G401 (cell line): ENCODE data around the gene RAVER2. TPM values are rescaled to one million over a fixed set of nuclear protein-coding genes. Genes with fewer than 3 reads are reported as not detected.

Experiments
- total RNA-seq: library from RNA; depleted of rRNA; stranded (reverse); fragments of >200 nt; shearing (Covaris generic); gene quantifications from 2 replicates; pipeline ENCODE4 v1.2.3, GENCODE V29; 2014; rRNA removed

RAVER2 gene
- total RNA-seq, 1 experiment from 2014 or later = 21.2 TPM

Other genes starting within 250 kb of the RAVER2 start
- gene JAK1, start 221.5 kb downstream of the RAVER2 start, total RNA-seq = 30.5 and 67.8 TPM in 2 replicates